Omental fat pad (tissue), 4 donors: ENCODE data around the gene STAP1. TPM values are rescaled to one million over a fixed set of nuclear protein-coding genes. Genes with fewer than 3 reads are reported as not detected.
"Not testable (repeated sequence)": the region's sequence is repeated elsewhere in the genome, so short reads cannot be mapped to it uniquely, and the experiment has no call there.

Source experiments
- ATAC-seq: fragments of 150-250 bp; one replicate; pipeline ENCODE4 v1.9.1; 2016; ENCODE audit warnings: mild to moderate bottlenecking, moderate library complexity; ENCODE audit not compliant: low FRiP score
- DNase-seq: peaks from one replicate; pipeline ENCODE4 v3.0.0-alpha.2; 2019; ENCODE audit warnings: low spot score
- small RNA-seq: library from RNA; depleted of rRNA; stranded (forward); fragments of <200 nt; gene quantifications from one replicate; pipeline ENCODE3, GENCODE V24; 2016
- total RNA-seq, 4 donors: library from RNA; depleted of rRNA; stranded (reverse); fragments of >200 nt; gene quantifications; one replicate each; pipeline ENCODE4 v1.1.0, GENCODE V29; 2016
- TF ChIP-seq, protein P1 (sequence below), 3 donors: fragments of 450-650 bp; IDR thresholded peaks; one replicate each; pipeline ENCODE4 v1.5.1; 2016 to 2017; ENCODE audit warnings: antibody characterized with exemption in 3 of 3, mild to moderate bottlenecking in 3 of 3, moderate library complexity in 2 of 3

The STAP1 gene
- total RNA-seq, 4 donors from 2014 or later: 0.56 TPM; not detected in 3

- no peak for ATAC-seq
- DNase-seq: no peak
- TF ChIP-seq, protein P1, sequence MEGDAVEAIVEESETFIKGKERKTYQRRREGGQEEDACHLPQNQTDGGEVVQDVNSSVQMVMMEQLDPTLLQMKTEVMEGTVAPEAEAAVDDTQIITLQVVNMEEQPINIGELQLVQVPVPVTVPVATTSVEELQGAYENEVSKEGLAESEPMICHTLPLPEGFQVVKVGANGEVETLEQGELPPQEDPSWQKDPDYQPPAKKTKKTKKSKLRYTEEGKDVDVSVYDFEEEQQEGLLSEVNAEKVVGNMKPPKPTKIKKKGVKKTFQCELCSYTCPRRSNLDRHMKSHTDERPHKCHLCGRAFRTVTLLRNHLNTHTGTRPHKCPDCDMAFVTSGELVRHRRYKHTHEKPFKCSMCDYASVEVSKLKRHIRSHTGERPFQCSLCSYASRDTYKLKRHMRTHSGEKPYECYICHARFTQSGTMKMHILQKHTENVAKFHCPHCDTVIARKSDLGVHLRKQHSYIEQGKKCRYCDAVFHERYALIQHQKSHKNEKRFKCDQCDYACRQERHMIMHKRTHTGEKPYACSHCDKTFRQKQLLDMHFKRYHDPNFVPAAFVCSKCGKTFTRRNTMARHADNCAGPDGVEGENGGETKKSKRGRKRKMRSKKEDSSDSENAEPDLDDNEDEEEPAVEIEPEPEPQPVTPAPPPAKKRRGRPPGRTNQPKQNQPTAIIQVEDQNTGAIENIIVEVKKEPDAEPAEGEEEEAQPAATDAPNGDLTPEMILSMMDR (IDR thresholded peaks at IDR 0.05): no peak
These were observed 76.8 kb downstream of the STAP1 start for GRCh38 chr4:67635331-67635730.

GRCh38 chr4:67636978-67637377, 78.5 kb downstream of the STAP1 start:
- not testable (repeated sequence) for ATAC-seq, DNase-seq

- TF ChIP-seq, protein P1 (IDR thresholded peaks at IDR 0.05): no peak
- DNase-seq (no peak), ATAC-seq (no peak)
These were observed 79.6 kb downstream of the STAP1 start for GRCh38 chr4:67638136-67638535.

- ATAC-seq (no peak), DNase-seq (no peak)
- TF ChIP-seq, protein P1 (IDR thresholded peaks at IDR 0.05): no peak
These were observed 93.0 kb downstream of the STAP1 start for GRCh38 chr4:67651536-67651935.

Small RNAs within 50 kb of the gene (small RNA-seq; reads per million reads assigned to genes)
- not detected for gene AC096720.1

Other genes with a start within 250 kb of the STAP1 start
- 10 to 100 TPM; 18.4 to 40.2 (median 20.5) TPM for gene CENPC, start 13.2 kb upstream of the STAP1 start, total RNA-seq
- 10 to 100 TPM; 49.2 to 82.6 (median 77.5) TPM for gene UBA6, start 142.4 kb downstream of the STAP1 start, total RNA-seq
- gene GNRHR, start 195.7 kb downstream of the STAP1 start, total RNA-seq: not detected